Activated naive CD4-positive, alpha-beta T cell treated with anti-CD3 and anti-CD28 coated beads, Interleukin-2, amount 50 U/mL, for 24 hours (primary cell): ENCODE measurements around the gene HSP90B1.

ENCODE experiments used
- H3K27ac Mint-ChIP-seq: one replicate; pipeline ENCODE4 v1.8.0; 2021; ENCODE audit warnings: mild to moderate bottlenecking, mixed read lengths
- H3K27me3 Mint-ChIP-seq: one replicate; pipeline ENCODE4 v1.8.0; 2021; ENCODE audit warnings: mixed read lengths
- H3K36me3 Mint-ChIP-seq: one replicate; pipeline ENCODE4 v1.8.0; 2021; ENCODE audit warnings: mixed read lengths
- H3K4me1 Mint-ChIP-seq: one replicate; pipeline ENCODE4 v1.8.0; 2021; ENCODE audit warnings: mixed read lengths
- H3K4me3 Mint-ChIP-seq: one replicate; pipeline ENCODE4 v1.8.0; 2021; ENCODE audit warnings: mild to moderate bottlenecking, mixed read lengths
- H3K9me3 Mint-ChIP-seq: one replicate; pipeline ENCODE4 v1.8.0; 2021; ENCODE audit warnings: mixed read lengths

HSP90B1 gene

GRCh38 chr12:103994235-103994634, 64.0 kb downstream of the HSP90B1 start:
- Mint-ChIP-seq H3K27ac (no peak overlapping the region), H3K27me3 (peaks cover 2% of the 10 kb centered on the region), H3K36me3 (no peaks in the 10 kb centered on the region), H3K4me3 (no peak overlapping the region), H3K4me1 (no peaks in the 10 kb centered on the region), H3K9me3 (no peaks in the 10 kb centered on the region)

DNA sequence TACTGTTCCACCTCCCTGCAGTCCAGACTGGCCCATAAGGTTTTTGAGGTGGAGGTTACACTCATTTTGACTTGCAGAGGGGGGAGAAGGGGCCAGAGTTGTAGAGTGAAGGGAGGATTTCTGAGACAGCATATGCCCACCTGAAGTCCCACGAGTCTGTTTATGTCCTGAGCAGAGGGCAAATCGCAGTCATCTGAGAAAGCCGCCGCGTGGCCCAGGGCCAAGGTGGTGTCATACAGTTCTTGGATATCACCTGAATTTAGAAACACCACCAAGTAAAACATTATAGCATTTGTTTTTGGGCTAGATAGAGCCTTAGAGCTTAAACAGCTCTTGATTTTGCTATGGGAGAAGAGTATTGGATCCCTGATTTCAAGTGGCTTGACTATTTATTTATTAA, 66.4 kb downstream of the HSP90B1 start:
- H3K9me3 Mint-ChIP-seq = no peaks in the 10 kb centered on the region
- no peaks in the 10 kb centered on the region for H3K36me3 Mint-ChIP-seq
- peaks cover 6% of the 10 kb centered on the region for H3K27me3 Mint-ChIP-seq
- no peak overlapping the region for H3K27ac Mint-ChIP-seq
- H3K4me3 Mint-ChIP-seq = no peak overlapping the region
- H3K4me1 Mint-ChIP-seq = no peaks in the 10 kb centered on the region

DNA sequence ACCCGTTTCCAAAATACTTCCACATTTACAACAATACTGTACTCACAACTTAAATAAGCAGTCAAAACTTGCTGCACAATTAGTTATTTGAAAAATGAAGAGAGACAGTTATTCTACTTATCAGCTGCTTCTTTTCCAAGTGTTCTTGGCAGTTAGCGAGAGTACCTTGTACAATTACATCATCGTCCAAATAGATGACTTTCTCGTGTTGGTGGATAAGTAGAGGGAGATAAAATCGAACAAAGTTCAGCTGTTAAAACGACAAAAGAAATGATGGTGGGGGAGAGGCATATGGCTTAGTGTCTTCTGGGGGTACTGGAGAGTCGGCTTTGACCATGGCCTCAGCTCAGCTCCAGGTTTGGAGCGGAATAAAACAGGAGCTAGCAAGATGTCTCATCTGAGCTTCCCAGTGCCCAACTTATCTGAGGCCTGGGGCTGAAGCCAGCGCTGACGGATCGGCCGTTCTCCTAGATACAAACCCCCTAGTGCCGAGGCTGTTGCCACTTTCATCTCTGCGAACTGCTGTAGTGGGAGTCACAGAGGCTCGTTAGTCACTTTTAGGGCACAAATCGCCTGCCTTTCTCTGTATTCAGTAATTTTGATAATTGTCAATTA, 67.2 kb downstream of the HSP90B1 start:
- Mint-ChIP-seq H3K36me3 (no peaks in the 10 kb centered on the region), H3K4me3 (no peak overlapping the region), H3K4me1 (no peaks in the 10 kb centered on the region), H3K27ac (no peak overlapping the region), H3K9me3 (no peaks in the 10 kb centered on the region), H3K27me3 (peaks cover 6% of the 10 kb centered on the region)
